Mesenchymal stem cell (in vitro differentiated cells and primary cell): Measurements from ENCODE around the gene NACC2.

Experiments used
- DNase-seq: peaks from one replicate; pipeline ENCODE4 v3.0.0-alpha.2; 2013
- H2AFZ ChIP-seq: one replicate; pipeline ENCODE4 v1.6.1; 2013; ENCODE audit warnings: low read depth, mild to moderate bottlenecking, control low read depth, inconsistent platforms, low read length, moderate library complexity
- H2AK5ac ChIP-seq: 2 replicates; pipeline ENCODE4 v1.6.1; 2013; ENCODE audit warnings: low read length, moderate library complexity, mild to moderate bottlenecking, inconsistent platforms; ENCODE audit not compliant: severe bottlenecking
- H2BK120ac ChIP-seq: one replicate; pipeline ENCODE4 v1.6.1; 2013; ENCODE audit warnings: low read depth, mild to moderate bottlenecking, inconsistent platforms, low read length, moderate library complexity
- H2BK12ac ChIP-seq, 2 experiments: one replicate each; pipeline ENCODE4 v1.6.1; 2013; ENCODE audit warnings: inconsistent platforms in 2 of 2, low read length in 2 of 2, mild to moderate bottlenecking in 2 of 2, moderate library complexity in 2 of 2, control low read depth in 1 of 2
- H2BK15ac ChIP-seq: one replicate; pipeline ENCODE4 v1.6.1; 2013; ENCODE audit warnings: mild to moderate bottlenecking, low read depth, inconsistent platforms; ENCODE audit not compliant: poor library complexity, severe bottlenecking
- H2BK5ac ChIP-seq: 2 replicates; pipeline ENCODE4 v1.6.1; 2013; ENCODE audit warnings: low read depth, mild to moderate bottlenecking, low read length, control low read depth, inconsistent platforms; ENCODE audit not compliant: poor library complexity, severe bottlenecking
- H3K14ac ChIP-seq, 2 experiments: one replicate each; pipeline ENCODE4 v1.6.1; 2013; ENCODE audit warnings: inconsistent platforms in 2 of 2, low read length in 2 of 2, control low read depth in 1 of 2, mild to moderate bottlenecking in 1 of 2, moderate library complexity in 1 of 2
- H3K18ac ChIP-seq, 2 experiments: one replicate each; pipeline ENCODE4 v1.6.1; 2013; ENCODE audit warnings: inconsistent platforms in 2 of 2, low read length in 2 of 2, control low read depth in 1 of 2, low read depth in 1 of 2, mild to moderate bottlenecking in 1 of 2
- H3K23ac ChIP-seq, 2 experiments: one replicate each; pipeline ENCODE4 v1.6.1; 2013; ENCODE audit warnings: inconsistent platforms in 2 of 2, low read length in 2 of 2, mild to moderate bottlenecking in 2 of 2, moderate library complexity in 2 of 2, control low read depth in 1 of 2
- H3K27ac ChIP-seq: 2 replicates; pipeline ENCODE4 v1.5.1; 2013; ENCODE audit warnings: mild to moderate bottlenecking, moderate library complexity, low read length, control low read depth, inconsistent platforms; ENCODE audit not compliant: poor library complexity, severe bottlenecking
- H3K27me3 ChIP-seq, 2 experiments: 2 replicates each; pipeline versions ENCODE4 v1.6.1 to v1.7.0; 2013; ENCODE audit warnings: low read length in 2 of 2, mild to moderate bottlenecking in 2 of 2, moderate library complexity in 2 of 2, control low read depth in 1 of 2, inconsistent platforms in 1 of 2; ENCODE audit not compliant: control insufficient read depth in 1 of 2, insufficient read depth in 1 of 2
- H3K36me3 ChIP-seq, 2 experiments: 2 replicates each; pipeline versions ENCODE4 v1.6.1 to v1.7.0; 2013; ENCODE audit warnings: low read length in 2 of 2, control low read depth in 1 of 2, inconsistent platforms in 1 of 2, low read depth in 1 of 2, mild to moderate bottlenecking in 1 of 2; ENCODE audit not compliant: insufficient read depth in 2 of 2, control insufficient read depth in 1 of 2
- H3K4ac ChIP-seq, 2 experiments: one replicate each; pipeline ENCODE4 v1.6.1; 2013; ENCODE audit warnings: inconsistent platforms in 2 of 2, low read length in 2 of 2, mild to moderate bottlenecking in 2 of 2, moderate library complexity in 2 of 2, control low read depth in 1 of 2, low read depth in 1 of 2
- H3K4me1 ChIP-seq: 2 replicates; pipeline ENCODE4 v1.6.1; 2013; ENCODE audit warnings: low read depth, low read length, control low read depth; ENCODE audit not compliant: control insufficient read depth, insufficient read depth
- H3K4me2 ChIP-seq: 2 replicates; pipeline ENCODE4 v1.6.1; 2013; ENCODE audit warnings: low read length, mild to moderate bottlenecking, inconsistent platforms; ENCODE audit not compliant: poor library complexity, severe bottlenecking
- H3K4me3 ChIP-seq, 2 experiments: 2 replicates each; pipeline versions ENCODE4 v1.5.1 to v1.7.0; 2013; ENCODE audit warnings: low read length in 2 of 2, mild to moderate bottlenecking in 2 of 2, control low read depth in 1 of 2, low read depth in 1 of 2; ENCODE audit not compliant: insufficient read depth in 1 of 2
- H3K79me1 ChIP-seq: replicated peaks from 2 replicates; pipeline ENCODE4 v1.6.1; 2013; ENCODE audit warnings: mild to moderate bottlenecking, control low read depth, low read length, inconsistent platforms; ENCODE audit not compliant: poor library complexity, severe bottlenecking
- H3K9ac ChIP-seq: 2 replicates; pipeline ENCODE4 v1.7.0; 2013; ENCODE audit warnings: mild to moderate bottlenecking, low read length, moderate library complexity
- H3K9me3 ChIP-seq: 2 replicates; pipeline ENCODE4 v1.7.0; 2013; ENCODE audit warnings: mild to moderate bottlenecking, low read length; ENCODE audit not compliant: control insufficient read depth
- H4K8ac ChIP-seq: one replicate; pipeline ENCODE4 v1.6.1; 2013; ENCODE audit warnings: inconsistent platforms, mild to moderate bottlenecking, low read length, moderate library complexity
- H4K91ac ChIP-seq: one replicate; pipeline ENCODE4 v1.6.1; 2013; ENCODE audit warnings: mild to moderate bottlenecking, low read length, inconsistent platforms
- WGBS: methylation state at CpG from one replicate; pipeline ENCODE4 v1.1.7; 2013; ENCODE audit warnings: mixed read lengths; 5-methylcytosine and 5-hydroxymethylcytosine counted together

Gene NACC2

DNA sequence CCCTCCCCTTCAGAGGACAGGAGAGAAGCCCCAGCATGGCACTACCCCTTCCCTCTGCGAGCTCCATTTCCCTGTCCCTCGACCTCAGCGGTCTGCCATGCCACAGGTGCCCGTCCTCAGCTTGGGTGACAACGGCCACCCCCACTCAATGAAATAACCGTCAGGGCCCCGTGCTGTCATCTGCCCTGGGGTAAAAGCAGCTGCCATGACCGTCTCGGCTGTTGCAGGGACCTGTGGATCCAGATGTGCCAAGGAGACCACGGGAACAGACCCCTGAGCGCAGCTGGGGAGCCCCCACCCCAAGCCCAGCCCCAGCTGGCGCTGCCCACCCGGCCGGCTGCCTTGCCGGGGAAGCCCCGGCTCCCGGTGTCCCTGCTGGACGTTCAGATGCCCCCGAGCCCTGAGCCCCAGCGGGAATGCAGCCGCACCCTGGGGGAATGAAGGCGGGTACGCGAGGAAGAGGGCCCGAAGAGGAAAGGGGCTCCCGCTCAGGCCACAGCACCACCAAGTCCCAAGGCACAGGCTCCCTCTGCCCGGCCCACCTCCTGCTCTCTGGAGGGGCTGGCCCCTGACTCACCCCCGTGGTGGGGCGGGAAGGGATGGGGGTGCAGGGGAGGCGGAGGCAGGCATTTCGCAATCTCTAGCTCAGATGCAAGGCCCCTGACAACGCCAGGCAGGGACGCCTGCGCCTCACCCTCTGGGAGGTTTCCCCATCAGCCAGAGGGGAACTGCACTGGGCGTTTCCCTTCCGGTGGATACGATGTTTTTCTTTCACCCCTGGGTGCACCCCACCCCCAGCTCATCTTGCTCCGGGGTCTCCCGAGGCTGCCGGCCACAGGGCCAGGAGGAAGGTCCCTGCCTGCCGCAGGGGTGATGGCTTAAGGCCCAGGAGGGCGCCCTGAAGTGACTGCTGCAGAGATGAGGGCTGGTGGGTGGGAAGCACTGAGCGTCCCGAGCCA is 49.2 kb downstream of the NACC2 start:
- Histone ChIP-seq H3K79me1 (peaks cover 52% of the 10 kb centered on the region), H3K9ac (no peak overlapping the region), H3K14ac (no peak overlapping the region), H4K8ac (no peak overlapping the region), H3K36me3 (peaks cover 11 to 72% of the 10 kb centered on the region in 2 experiments), H3K23ac (no peak overlapping the region), H3K18ac (no peak overlapping the region), H3K4me3 (no peak overlapping the region), H3K9me3 (no peaks in the 10 kb centered on the region), H3K4me1 (peaks cover 49% of the 10 kb centered on the region), H2BK12ac (no peak overlapping the region), H4K91ac (no peak overlapping the region), H3K4me2 (no peak overlapping the region), H2BK120ac (no peak overlapping the region), H2BK5ac (no peak overlapping the region), H2AFZ (no peak overlapping the region), H3K27me3 (no peaks in the 10 kb centered on the region), H2AK5ac (no peak overlapping the region), H2BK15ac (no peak overlapping the region), H3K27ac (no peak overlapping the region), H3K4ac (no peak overlapping the region)
- 94% methylated on average over 42 of the region's 44 CpGs for WGBS
- DNase-seq, result no peak

DNA sequence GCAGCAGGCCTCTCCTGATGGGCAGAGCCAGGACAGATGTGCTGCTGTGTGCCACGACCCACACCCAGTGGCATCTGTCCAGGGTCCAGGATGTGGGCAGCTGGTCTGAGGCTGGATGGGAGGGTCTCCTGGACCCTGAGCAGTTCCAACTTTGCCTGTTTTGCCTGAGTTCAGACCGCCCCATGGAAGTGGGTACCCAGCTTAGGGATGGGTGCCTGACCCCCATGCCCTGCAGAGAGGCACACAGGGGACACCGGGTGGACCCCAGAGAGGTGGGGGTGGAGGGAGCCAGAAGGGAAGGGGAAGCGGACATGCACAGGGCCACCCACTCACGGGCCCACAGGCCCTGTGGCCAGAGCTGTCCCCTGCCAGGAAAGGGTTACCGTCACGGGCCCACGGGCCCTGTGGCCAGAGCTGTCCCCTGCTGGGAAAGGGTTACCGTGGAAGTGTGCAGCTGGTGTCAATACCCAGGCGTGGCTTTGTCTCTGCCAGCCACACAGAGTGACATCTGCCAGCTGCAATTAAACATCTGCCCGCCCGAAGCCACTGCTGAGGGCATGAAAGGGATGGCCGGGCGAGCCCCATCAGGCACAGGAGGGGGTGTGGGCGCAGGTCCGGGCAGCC is 50.0 kb downstream of the NACC2 start:
- Histone ChIP-seq H3K27me3 (no peaks in the 10 kb centered on the region), H3K27ac (no peak overlapping the region), H3K4me1 (peaks cover 42% of the 10 kb centered on the region), H3K23ac (no peak overlapping the region), H4K91ac (no peak overlapping the region), H3K4me2 (no peak overlapping the region), H2AK5ac (no peak overlapping the region), H2BK15ac (no peak overlapping the region), H3K36me3 (peaks cover 11 to 72% of the 10 kb centered on the region in 2 experiments), H3K4me3 (no peak overlapping the region), H3K79me1 (peaks cover 52% of the 10 kb centered on the region), H2BK12ac (peak overlapping the region in 1 of 2 experiments; percentile 10), H3K18ac (no peak overlapping the region), H3K4ac (no peak overlapping the region), H2BK5ac (no peak overlapping the region), H2AFZ (no peak overlapping the region), H3K14ac (peak overlapping the region in 1 of 2 experiments; percentile 7), H3K9me3 (no peaks in the 10 kb centered on the region), H4K8ac (no peak overlapping the region), H2BK120ac (no peak overlapping the region), H3K9ac (no peak overlapping the region)
- 91% methylated on average over 14 of the region's 16 CpGs for WGBS
- no peak for DNase-seq

- Histone ChIP-seq H3K27ac (no peak overlapping the region), H4K91ac (no peak overlapping the region), H2AK5ac (no peak overlapping the region), H3K79me1 (peaks cover 49% of the 10 kb centered on the region), H3K14ac (no peak overlapping the region), H3K23ac (no peak overlapping the region), H2AFZ (no peak overlapping the region), H2BK5ac (no peak overlapping the region), H2BK15ac (no peak overlapping the region), H3K4me3 (no peak overlapping the region), H3K9ac (no peak overlapping the region), H3K9me3 (peaks cover 5% of the 10 kb centered on the region), H2BK120ac (no peak overlapping the region), H3K27me3 (no peaks in the 10 kb centered on the region), H4K8ac (no peak overlapping the region), H2BK12ac (peak overlapping the region in 1 of 2 experiments; percentile 18), H3K4me2 (no peak overlapping the region), H3K4me1 (peaks cover 38% of the 10 kb centered on the region), H3K4ac (no peak overlapping the region), H3K36me3 (peaks cover 16 to 65% of the 10 kb centered on the region in 2 experiments), H3K18ac (no peak overlapping the region)
- WGBS, result 98% methylated on average over 24 of the region's 25 CpGs
- DNase-seq, result no peak
These were observed 50.7 kb downstream of the NACC2 start for GRCh38 chr9:136044207-136044970.
